Keratinocyte (primary cell): ENCODE measurements around the gene ZNF33B. TPM values are rescaled to one million over a fixed set of nuclear protein-coding genes. Genes with fewer than 3 reads are reported as not detected.

Source experiments
- DNase-seq: peaks from one replicate; pipeline ENCODE4 v3.0.0-alpha.2; 2011; ENCODE audit warnings: low read depth, missing footprints, low spot score
- FAIRE-seq: peaks from 2 replicates; lab custom pipeline; 2011; peaks lifted over from hg19 to GRCh38; lab: Jason Lieb, UNC
- H2AFZ ChIP-seq: 2 replicates; pipeline ENCODE4 v1.6.0; 2012; ENCODE audit warnings: low read length, control low read depth, inconsistent platforms; ENCODE audit not compliant: control insufficient read depth
- H3K27ac ChIP-seq: 2 replicates; pipeline ENCODE4 v1.5.1; 2011; ENCODE audit warnings: low read length; ENCODE audit not compliant: control insufficient read depth, insufficient read depth
- H3K27me3 ChIP-seq: 3 replicates; pipeline ENCODE4 v1.6.0; 2011; ENCODE audit warnings: low read length; ENCODE audit not compliant: control insufficient read depth, insufficient read depth; ENCODE audit errors: extremely low read depth
- H3K36me3 ChIP-seq, 2 experiments: 2 replicates in 1 of 2; 3 replicates in 1 of 2; pipeline ENCODE4 v1.5.1; 2011; ENCODE audit warnings: low read length in 2 of 2, mild to moderate bottlenecking in 1 of 2; ENCODE audit not compliant: control insufficient read depth in 2 of 2, insufficient read depth in 2 of 2; ENCODE audit errors: extremely low read depth in 1 of 2
- H3K4me1 ChIP-seq: 3 replicates; pipeline ENCODE4 v1.5.1; 2011; ENCODE audit warnings: low read length; ENCODE audit not compliant: control insufficient read depth, insufficient read depth; ENCODE audit errors: extremely low read depth
- H3K4me2 ChIP-seq: 3 replicates; pipeline ENCODE4 v1.6.0; 2011; ENCODE audit warnings: low read depth, low read length; ENCODE audit not compliant: control insufficient read depth, insufficient read depth; ENCODE audit errors: extremely low read depth
- H3K4me3 ChIP-seq, 3 experiments: fragments of 200-600 bp in 1 of 3; sonication (generic) in 1 of 3; 2 replicates in 2 of 3; 3 replicates in 1 of 3; pipeline ENCODE4 v1.5.1; 2011 to 2016; ENCODE audit warnings: low read length in 3 of 3, mild to moderate bottlenecking in 3 of 3, control low read depth in 2 of 3, inconsistent platforms in 1 of 3, low read depth in 1 of 3, mixed read lengths in 1 of 3, mixed run types in 1 of 3, moderate library complexity in 1 of 3; ENCODE audit not compliant: control insufficient read depth in 2 of 3, insufficient read depth in 2 of 3; ENCODE audit errors: extremely low read depth in 1 of 3
- H3K79me2 ChIP-seq: 2 replicates; pipeline ENCODE4 v1.6.0; 2012; ENCODE audit warnings: low read length; ENCODE audit not compliant: control insufficient read depth, insufficient read depth
- H3K9ac ChIP-seq: 3 replicates; pipeline ENCODE4 v1.6.0; 2011; ENCODE audit warnings: low read length; ENCODE audit not compliant: control insufficient read depth, insufficient read depth; ENCODE audit errors: extremely low read depth
- H3K9me1 ChIP-seq: 3 replicates; pipeline ENCODE4 v1.6.0; 2011; ENCODE audit warnings: low read length; ENCODE audit not compliant: control insufficient read depth, insufficient read depth; ENCODE audit errors: extremely low read depth
- H3K9me3 ChIP-seq: 2 replicates; pipeline ENCODE4 v1.5.1; 2012; ENCODE audit warnings: low read depth, low read length; ENCODE audit not compliant: control insufficient read depth
- H4K20me1 ChIP-seq: 3 replicates; pipeline ENCODE4 v1.6.0; 2011; ENCODE audit warnings: low read length; ENCODE audit not compliant: control insufficient read depth, insufficient read depth; ENCODE audit errors: extremely low read depth
- CTCF ChIP-seq, 3 experiments: IDR thresholded peaks in 1 of 3; conservative IDR thresholded peaks in 1 of 3; optimal IDR thresholded peaks in 1 of 3; 2 replicates in 2 of 3; 3 replicates in 1 of 3; pipeline versions ENCODE3 to v1.5.1; 2011; ENCODE audit warnings: low read length in 3 of 3, mild to moderate bottlenecking in 3 of 3, moderate library complexity in 2 of 3, control low read depth in 1 of 3, inconsistent platforms in 1 of 3; ENCODE audit not compliant: insufficient read depth in 2 of 3; ENCODE audit errors: extremely low read depth in 1 of 3
- EZH2 ChIP-seq: IDR thresholded peaks from one replicate; pipeline ENCODE4 v1.6.1; 2012; ENCODE audit warnings: inconsistent platforms, mild to moderate bottlenecking, low read length, moderate library complexity
- dilution Hi-C: fragments of 300-500 bp; cut with MboI; formaldehyde crosslinking; loops from one replicate; pipeline ENCODE4 v1.7.0; 2020; ENCODE audit warnings: low sequenced_read_pairs; ENCODE audit not compliant: extremely low pct_ligation_motif_present
- polyA plus RNA-seq, 5 experiments: library from polyadenylated mRNA; depleted of rRNA in 3 of 5; stranded (reverse) in 3 of 5; stranded (forward) in 1 of 5; unstranded in 1 of 5; fragments of >200 nt; gene quantifications; 1 replicate in 1 of 5; 2 replicates in 3 of 5; 3 replicates in 1 of 5; pipeline versions ENCODE4 v1.2.1 to v1.2.3, GENCODE V29; 2011 to 2012; ENCODE audit warnings: missing spikeins in 2 of 5, low read depth in 1 of 5, low replicate concordance in 1 of 5

ZNF33B gene
- polyA plus RNA-seq, 1 donor (not counting 4 experiments of a cell fraction or from before 2014, with no cell fraction given), result 9.4 TPM

GRCh38 chr10:42645103-42645502, 6.7 kb upstream of the ZNF33B start:
- no peak overlapping the region for H3K27ac ChIP-seq
- TF ChIP-seq EZH2 (no peak), CTCF (optimal IDR thresholded peaks at IDR 0.05 in 1 of 3, IDR thresholded peaks at IDR 0.05 in 1 of 3, conservative IDR thresholded peaks at IDR 0.05 in 1 of 3; ENCODE audit: extremely low read depth in 1 of 3, insufficient read depth in 2 of 3, low read length in 3 of 3) (no peak)
- no peaks in the 10 kb centered on the region for H3K27me3 ChIP-seq
- no peaks in the 10 kb centered on the region for H3K9me3 ChIP-seq
- H3K4me1 ChIP-seq, result peaks cover 15% of the 10 kb centered on the region
- DNase-seq, result no peak
- no peaks in the 10 kb centered on the region for H4K20me1 ChIP-seq
- H3K9ac ChIP-seq, result no peak overlapping the region
- H3K9me1 ChIP-seq, result no peaks in the 10 kb centered on the region
- H3K79me2 ChIP-seq, result no peaks in the 10 kb centered on the region
- dilution Hi-C loops, result no loop called here
- FAIRE-seq, result no peak
- H3K4me2 ChIP-seq, result no peak overlapping the region
- H3K36me3 ChIP-seq, result no peaks in the 10 kb centered on the region
- H2AFZ ChIP-seq, result no peak overlapping the region
- H3K4me3 ChIP-seq, result no peak overlapping the region

- peak; percentile 90 for DNase-seq
- H3K27ac ChIP-seq, result peak overlapping the region; percentile 56
- H3K4me2 ChIP-seq, result peak overlapping the region; percentile 39
- dilution Hi-C loops, result no loop called here
- H3K36me3 ChIP-seq, result no peaks in the 10 kb centered on the region
- peak overlapping the region in 1 of 3 experiments; percentile 10 for H3K4me3 ChIP-seq
- H3K9me1 ChIP-seq, result no peaks in the 10 kb centered on the region
- no peak for TF ChIP-seq CTCF (optimal IDR thresholded peaks at IDR 0.05 in 1 of 3, IDR thresholded peaks at IDR 0.05 in 1 of 3, conservative IDR thresholded peaks at IDR 0.05 in 1 of 3; ENCODE audit: extremely low read depth in 1 of 3, insufficient read depth in 2 of 3, low read length in 3 of 3)
- no peak for TF ChIP-seq EZH2
- no peak overlapping the region for H3K9ac ChIP-seq
- H2AFZ ChIP-seq, result no peak overlapping the region
- no peaks in the 10 kb centered on the region for H3K27me3 ChIP-seq
- H3K9me3 ChIP-seq, result no peaks in the 10 kb centered on the region
- H3K79me2 ChIP-seq, result peaks cover 16% of the 10 kb centered on the region
- no peaks in the 10 kb centered on the region for H4K20me1 ChIP-seq
- H3K4me1 ChIP-seq, result peaks cover 7% of the 10 kb centered on the region
- FAIRE-seq, result peak; percentile 69
Observed at GRCh38 chr10:42640610-42641229, 2.4 kb upstream of the ZNF33B start.
